Measurements from ENCODE around the gene PRKAG2. TPM values are rescaled to one million over a fixed set of nuclear protein-coding genes. Genes with fewer than 3 reads are reported as not detected.

The PRKAG2 gene
- total and polyA plus RNA-seq, 2 of the 8 experiments (the other 6 are each of a cell fraction or from before 2014, with no cell fraction given), result 7.5 to 18.1 TPM

DNA sequence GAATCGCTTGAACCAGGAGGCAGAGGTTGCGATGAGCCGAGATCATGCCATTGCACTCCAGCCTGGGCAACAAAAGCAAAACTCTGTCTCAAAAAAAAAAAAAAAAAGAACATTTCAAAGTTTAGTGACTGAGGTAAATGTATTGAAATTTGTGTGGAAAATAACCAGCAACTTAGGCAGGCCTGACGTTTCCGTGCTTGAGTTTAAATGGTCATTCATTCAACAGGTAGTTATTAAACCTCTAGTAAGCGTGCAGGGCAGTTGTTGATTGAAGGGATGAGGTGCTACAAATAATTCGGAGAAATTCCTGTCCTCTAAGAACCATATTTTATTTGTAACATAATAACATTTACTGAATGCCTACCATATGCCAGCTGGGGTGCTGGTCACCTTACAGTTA, 135.3 kb downstream of the PRKAG2 start:
- Histone ChIP-seq H3K36me3 (ENCODE audit: control insufficient read depth in 2 of 4, insufficient read depth in 4 of 4, low read length in 3 of 4) (no peaks in the 10 kb centered on the region), H4K91ac (replicated peaks; ENCODE audit: insufficient read length, low read length) (no peak overlapping the region), H3K4me2 (ENCODE audit: insufficient read depth in 1 of 2, low read depth in 2 of 2, low read length in 2 of 2) (no peak overlapping the region), H2BK20ac (ENCODE audit: low read length) (no peak overlapping the region), H2AK5ac (ENCODE audit: low read depth, low read length) (no peak overlapping the region), H2BK120ac (replicated peaks; ENCODE audit: low read depth, low read length) (no peak overlapping the region), H3K18ac (ENCODE audit: extremely low read depth, low read length) (no peak overlapping the region), H3K27me3 (replicated peaks in 1 of 4; ENCODE audit: control insufficient read depth in 3 of 4, extremely low read depth in 1 of 4, insufficient read depth in 3 of 4, low read length in 3 of 4) (no peaks in the 10 kb centered on the region), H3K27ac (ENCODE audit: low read depth, low read length) (no peak overlapping the region), H4K5ac (ENCODE audit: insufficient read length, low read depth, low read length) (no peak overlapping the region), H2BK12ac (ENCODE audit: low read depth, low read length) (no peak overlapping the region), H2BK15ac (ENCODE audit: low read length) (no peak overlapping the region), H2AFZ (ENCODE audit: low read length) (no peak overlapping the region), H3K4me3 (ENCODE audit: extremely low read depth in 1 of 4, insufficient read depth in 2 of 4, low read depth in 3 of 4, low read length in 4 of 4) (no peak overlapping the region), H2BK5ac (ENCODE audit: low read depth, low read length) (no peak overlapping the region), H3K23me2 (ENCODE audit: low read depth, low read length) (no peaks in the 10 kb centered on the region), H3K9ac (replicated peaks in 1 of 4; ENCODE audit: extremely low read depth in 1 of 4, low read depth in 3 of 4, low read length in 3 of 4) (no peak overlapping the region), H3K4me1 (replicated peaks in 1 of 4; ENCODE audit: control insufficient read depth in 3 of 4, insufficient read depth in 4 of 4, low read length in 3 of 4) (peaks cover 5 to 17% (median 9%) of the 10 kb centered on the region in 4 experiments; a peak in 6 of 7 replicates), H3K9me3 (ENCODE audit: insufficient read depth in 2 of 2, low read depth in 1 of 2, low read length in 1 of 2) (peaks cover 4 to 6% of the 10 kb centered on the region in 2 experiments; a peak in 3 of 4 replicates), H3K14ac (ENCODE audit: insufficient read length) (no peak overlapping the region), H3K56ac (replicated peaks; ENCODE audit: insufficient read length, low read depth, low read length) (no peak overlapping the region), H3K79me1 (ENCODE audit: low read depth, low read length) (no peaks in the 10 kb centered on the region), H3K4ac (replicated peaks; ENCODE audit: insufficient read length, low read depth, low read length) (no peak overlapping the region), H3K79me2 (ENCODE audit: control insufficient read depth in 1 of 2, insufficient read depth in 2 of 2, low read length in 2 of 2) (no peaks in the 10 kb centered on the region), H3K23ac (ENCODE audit: insufficient read length) (no peak overlapping the region), H4K20me1 (replicated peaks in 1 of 2; ENCODE audit: control insufficient read depth in 1 of 2, insufficient read depth in 2 of 2, low read length in 2 of 2) (no peaks in the 10 kb centered on the region), H4K8ac (ENCODE audit: extremely low read depth, insufficient read depth, low read length) (no peak overlapping the region)
- DNase-seq (ENCODE audit: low read depth in 1 of 2, low spot score in 2 of 2), result no peak
- CTCF ChIA-PET (ENCODE audit: partially characterized antibody), result interaction anchor here (0.7 kb wide), 1 partner anchor 17 kb away, joined by 4 read pairs; no protein-coding TSS in a partner anchor
- FAIRE-seq, result no peak
- POLR2A ChIA-PET (ENCODE audit: partially characterized antibody), result no interaction called here
- WGBS, 2 experiments (ENCODE audit: extremely low coverage in 1 of 2, insufficient coverage in 1 of 2, insufficient read length in 1 of 2, insufficient replicate concordance in 2 of 2, low coverage in 1 of 2, low lambda C conversion rate in 2 of 2, missing lambda C conversion rate in 1 of 2), result 88% methylated on average over 7 of the region's 7 CpGs; no CpG with 5 or more reads in 1 of the 2 experiments
- TF ChIP-seq EP300 (IDR thresholded peaks at IDR 0.05; ENCODE audit: borderline replicate concordance in 1 of 2, low read depth in 2 of 2, low read length in 2 of 2) (no peak), BCL11A (IDR thresholded peaks at IDR 0.05; ENCODE audit: low read depth in 2 of 2, low read length in 2 of 2) (no peak), CBX8 (IDR thresholded peaks at IDR 0.05; ENCODE audit: borderline replicate concordance, low read depth, low read length) (no peak), KDM4A (IDR thresholded peaks at IDR 0.05; ENCODE audit: low read depth, low read length, severe bottlenecking) (no peak), POLR2A (IDR thresholded peaks at IDR 0.05; ENCODE audit: control extremely low read depth in 1 of 2, low read depth in 2 of 2, low read length in 2 of 2) (no peak), EZH2 (IDR thresholded peaks at IDR 0.05; ENCODE audit: low read depth, low read length, severe bottlenecking) (no peak), CTBP2 (IDR thresholded peaks at IDR 0.05; ENCODE audit: borderline replicate concordance, insufficient read depth, insufficient read length, low read length) (no peak), SRF (IDR thresholded peaks at IDR 0.05; ENCODE audit: low read depth, low read length) (no peak), TEAD4 (IDR thresholded peaks at IDR 0.05; ENCODE audit: low read depth, low read length) (no peak), HDAC2 (IDR thresholded peaks at IDR 0.05; ENCODE audit: borderline replicate concordance in 1 of 2, low read depth in 2 of 2, low read length in 2 of 2) (no peak), RBBP5 (IDR thresholded peaks at IDR 0.05; ENCODE audit: borderline replicate concordance, low read depth, low read length) (no peak), TCF12 (IDR thresholded peaks at IDR 0.05; ENCODE audit: low read depth, low read length) (no peak)

Data from H1 (cell line).